K562 treated with DMSO at 1 percent for 24 hours (cell line): ENCODE results near the gene DGCR2. TPM values are rescaled to one million over a fixed set of nuclear protein-coding genes. Genes with fewer than 3 reads are reported as not detected.

ENCODE experiments used
- total RNA-seq: library from RNA; unstranded; fragments of 300-600 nt; gene quantifications from 2 replicates; pipeline ENCODE4 v1.2.3, GENCODE V29; 2022; ENCODE audit warnings: low read depth; ENCODE audit not compliant: insufficient read depth

DGCR2 gene
- total RNA-seq, result 188 TPM in 2 replicates

GRCh38 chr22:19122143-19122751 lies at the start of gene DGCR2:
Gene DGCR2 (minus strand): TSS chr22:19122412. CDS start chr22:19122206, 206 bp downstream.

DNA sequence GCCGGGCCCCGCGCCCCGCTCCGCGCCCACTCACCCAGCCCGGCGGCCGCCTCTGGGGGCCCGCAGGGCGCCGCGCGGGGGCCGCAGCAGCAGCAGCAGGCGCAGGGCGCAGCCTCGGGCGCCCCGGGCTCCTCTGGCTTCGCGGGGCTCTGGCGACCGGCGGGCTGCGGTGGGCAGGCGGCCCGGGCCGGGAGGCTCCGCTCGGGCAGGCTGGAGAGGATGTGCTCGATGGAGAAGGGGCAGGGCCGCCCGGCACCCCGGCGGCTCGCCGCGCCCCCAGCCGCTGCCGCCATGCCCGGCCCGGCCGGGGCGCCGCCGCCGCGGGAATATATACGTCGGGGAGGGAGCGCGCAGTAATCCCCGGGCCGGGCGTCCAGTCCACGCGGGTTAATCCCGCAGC lies 27.8 kb upstream of the DGCR2 start, which contains the start of gene GSC2:
TSS of gene GSC2 (minus strand) at position 302 of the 400 bp plus-strand sequence. CDS start at position 293, 9 bp downstream.

DNA sequence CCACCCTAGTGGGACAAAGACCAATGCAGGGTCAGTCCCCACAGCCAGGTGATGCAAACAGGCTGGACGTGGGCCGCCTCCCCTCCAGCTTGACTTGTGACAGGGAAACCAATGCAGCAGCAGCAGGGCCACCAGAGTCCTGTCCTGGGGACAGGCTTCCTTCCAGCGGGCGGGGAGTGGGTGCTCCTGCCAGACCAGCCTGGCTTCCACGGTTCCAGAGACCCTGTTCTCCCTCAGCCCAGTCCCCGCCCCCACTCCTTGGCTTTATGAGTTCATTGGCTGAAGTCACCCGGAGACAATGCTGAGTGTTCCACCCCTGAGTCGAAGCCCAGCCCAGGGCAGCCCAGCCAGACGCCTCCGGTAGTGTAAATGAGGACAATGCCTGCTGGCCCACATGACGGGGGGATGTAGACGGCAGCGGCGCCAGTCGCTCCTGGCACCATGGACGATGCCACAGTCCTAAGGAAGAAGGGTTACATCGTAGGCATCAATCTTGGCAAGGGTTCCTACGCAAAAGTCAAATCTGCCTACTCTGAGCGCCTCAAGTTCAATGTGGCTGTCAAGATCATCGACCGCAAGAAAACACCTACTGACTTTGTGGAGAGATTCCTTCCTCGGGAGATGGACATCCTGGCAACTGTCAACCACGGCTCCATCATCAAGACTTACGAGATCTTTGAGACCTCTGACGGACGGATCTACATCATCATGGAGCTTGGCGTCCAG lies 8.9 kb upstream of the DGCR2 start, which contains the start of gene TSSK2:
TSS of gene TSSK2 (plus strand) at position 350 of the 726 bp plus-strand sequence. CDS start at position 442, 92 bp downstream.

Other genes starting within 250 kb of the DGCR2 start
- gene DGCR6, start 216.1 kb downstream of the DGCR2 start, total RNA-seq, result 1.9 and 2.0 TPM in 2 replicates
- gene PRODH, start 186.1 kb downstream of the DGCR2 start, total RNA-seq, result not detected in 2 replicates
- not detected in 2 replicates for gene TSSK2, start 8.9 kb upstream of the DGCR2 start, total RNA-seq
- 74.5 and 76.9 TPM in 2 replicates for gene ESS2, start 22.2 kb upstream of the DGCR2 start, total RNA-seq
- not detected in 2 replicates for gene GSC2, start 27.9 kb upstream of the DGCR2 start, total RNA-seq
- 362 and 399 TPM in 2 replicates for gene SLC25A1, start 56.3 kb upstream of the DGCR2 start, total RNA-seq
- gene CLTCL1, start 169.3 kb upstream of the DGCR2 start, total RNA-seq, result 32.0 and 36.4 TPM in 2 replicates